ENCODE data around the gene POLA2.
"Not testable (repeated sequence)": the region's sequence is repeated elsewhere in the genome, so short reads cannot be mapped to it uniquely, and the experiment has no call there.

Gene POLA2

DNA sequence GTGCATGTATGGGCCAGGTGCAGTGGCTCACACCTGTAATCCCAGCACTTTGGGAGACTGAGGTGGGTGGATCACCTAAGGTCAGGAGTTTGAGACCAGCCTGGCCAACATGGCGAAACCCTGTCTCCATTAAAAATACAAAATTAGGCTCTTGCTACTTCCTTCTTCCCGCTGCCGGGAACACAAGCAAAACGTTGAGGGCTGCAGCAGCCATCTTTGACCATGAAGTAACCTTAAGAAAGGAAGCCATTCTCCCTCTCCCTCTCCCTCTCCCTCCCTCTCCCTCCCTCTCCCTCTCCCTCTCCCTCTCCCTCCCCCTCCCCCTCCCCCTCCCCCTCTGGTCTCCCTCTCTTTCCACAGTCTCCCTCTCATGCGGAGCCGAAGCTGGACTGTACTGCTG is 23.5 kb upstream of the POLA2 start:
- not testable (repeated sequence) for H3K18ac ChIP-seq (ENCODE audit: low read length); H3K27ac ChIP-seq (ENCODE audit: low read depth, low read length); H3K36me3 ChIP-seq (ENCODE audit: control insufficient read depth in 1 of 2, insufficient read depth in 2 of 2, low read length in 2 of 2); H3K14ac ChIP-seq (ENCODE audit: low read length); H3K4me1 ChIP-seq (ENCODE audit: control insufficient read depth in 1 of 2, insufficient read depth in 2 of 2, low read length in 2 of 2); H2BK5ac ChIP-seq (ENCODE audit: low read depth, low read length, poor library complexity); H3K79me2 ChIP-seq (ENCODE audit: control insufficient read depth, insufficient read depth, low read length, poor library complexity); H3K27me3 ChIP-seq (ENCODE audit: insufficient read depth, low read length); H3K79me1 ChIP-seq (ENCODE audit: low read length); H4K91ac ChIP-seq (ENCODE audit: low read depth, low read length); H3K9ac ChIP-seq (ENCODE audit: low read length); H2BK120ac ChIP-seq (ENCODE audit: insufficient read depth, low read length, poor library complexity); DNase-seq; H4K12ac ChIP-seq (ENCODE audit: low read depth, low read length); H2BK12ac ChIP-seq (ENCODE audit: low read length); H3K4ac ChIP-seq (ENCODE audit: low read depth, low read length); H4K8ac ChIP-seq (ENCODE audit: low read depth, low read length); H3K4me3 ChIP-seq (ENCODE audit: low read depth, low read length); H3K9me3 ChIP-seq (ENCODE audit: insufficient read depth, low read depth, low read length); H3K23ac ChIP-seq (ENCODE audit: low read length); H3K4me2 ChIP-seq (ENCODE audit: low read length); H2AK5ac ChIP-seq (ENCODE audit: low read length); H2AFZ ChIP-seq (ENCODE audit: insufficient read depth, low read length, poor library complexity)
- no CpG with 5 or more reads among the region's 6 CpGs for WGBS (ENCODE audit: extremely low coverage, insufficient coverage, insufficient read length)

DNA sequence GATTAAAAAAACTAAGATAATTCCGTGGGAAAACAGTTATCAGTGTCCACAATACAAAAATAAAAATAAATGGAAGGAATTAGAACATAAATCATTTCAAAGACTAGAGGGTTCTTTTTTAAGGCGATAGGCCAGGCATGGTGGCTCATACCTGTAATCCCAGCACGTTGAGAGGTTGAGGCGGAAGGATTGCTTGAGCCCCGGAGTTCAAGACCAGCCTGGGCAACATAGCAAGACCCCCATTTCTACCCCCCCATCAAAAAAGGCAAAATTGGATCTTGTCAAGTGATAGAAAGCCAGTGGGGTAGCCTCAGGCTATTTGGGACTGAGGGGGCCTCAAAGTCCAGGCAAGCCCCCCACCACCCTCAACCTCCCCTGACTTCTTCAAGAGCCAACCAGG is 20.6 kb upstream of the POLA2 start:
- no peak overlapping the region for H3K14ac ChIP-seq (ENCODE audit: low read length)
- H2BK5ac ChIP-seq (ENCODE audit: low read depth, low read length, poor library complexity): no peak overlapping the region
- H2BK120ac ChIP-seq (ENCODE audit: insufficient read depth, low read length, poor library complexity): no peak overlapping the region
- no peak overlapping the region for H3K4me2 ChIP-seq (ENCODE audit: low read length)
- no peak overlapping the region for H3K9ac ChIP-seq (ENCODE audit: low read length)
- H3K4me3 ChIP-seq (ENCODE audit: low read depth, low read length): no peak overlapping the region
- no peaks in the 10 kb centered on the region for H3K79me1 ChIP-seq (ENCODE audit: low read length)
- WGBS (ENCODE audit: extremely low coverage, insufficient coverage, insufficient read length): no CpG with 5 or more reads among the region's 5 CpGs
- no peak overlapping the region for H2BK12ac ChIP-seq (ENCODE audit: low read length)
- no peak overlapping the region for H4K91ac ChIP-seq (ENCODE audit: low read depth, low read length)
- no peak for DNase-seq
- no peak overlapping the region for H2AFZ ChIP-seq (ENCODE audit: insufficient read depth, low read length, poor library complexity)
- no peaks in the 10 kb centered on the region for H3K79me2 ChIP-seq (ENCODE audit: control insufficient read depth, insufficient read depth, low read length, poor library complexity)
- no peak overlapping the region for H4K12ac ChIP-seq (ENCODE audit: low read depth, low read length)
- H3K4me1 ChIP-seq (ENCODE audit: control insufficient read depth in 1 of 2, insufficient read depth in 2 of 2, low read length in 2 of 2): no peaks in the 10 kb centered on the region
- H3K18ac ChIP-seq (ENCODE audit: low read length): no peak overlapping the region
- H3K36me3 ChIP-seq (ENCODE audit: control insufficient read depth in 1 of 2, insufficient read depth in 2 of 2, low read length in 2 of 2): no peaks in the 10 kb centered on the region
- no peaks in the 10 kb centered on the region for H3K27me3 ChIP-seq (ENCODE audit: insufficient read depth, low read length)
- peaks cover 6% of the 10 kb centered on the region for H3K9me3 ChIP-seq (ENCODE audit: insufficient read depth, low read depth, low read length)
- no peak overlapping the region for H3K4ac ChIP-seq (ENCODE audit: low read depth, low read length)
- H3K27ac ChIP-seq (ENCODE audit: low read depth, low read length): no peak overlapping the region
- H2AK5ac ChIP-seq (ENCODE audit: low read length): no peak overlapping the region
- H4K8ac ChIP-seq (ENCODE audit: low read depth, low read length): no peak overlapping the region
- no peak overlapping the region for H3K23ac ChIP-seq (ENCODE audit: low read length)

DNA sequence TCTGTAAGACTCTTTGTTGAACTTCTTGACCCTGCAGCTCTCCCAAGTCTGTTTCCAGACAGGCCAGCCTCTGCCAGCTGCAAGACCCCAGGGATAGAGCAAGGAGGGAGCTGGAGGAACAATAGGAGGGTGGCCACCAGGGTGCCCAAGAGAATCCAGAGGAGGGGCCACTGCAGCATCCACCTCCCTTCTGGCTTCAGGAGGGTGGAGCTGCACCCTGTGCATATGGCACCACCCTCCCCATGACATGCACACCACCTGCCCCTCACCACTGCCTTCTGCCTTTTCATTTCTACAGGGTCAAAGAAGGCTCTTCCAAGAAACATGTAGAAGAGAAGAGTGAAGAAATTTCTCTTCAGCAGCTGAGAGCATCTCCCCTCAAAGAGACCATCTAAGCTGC is 20.1 kb upstream of the POLA2 start:
- no peak overlapping the region for H3K4me2 ChIP-seq (ENCODE audit: low read length)
- H3K23ac ChIP-seq (ENCODE audit: low read length): no peak overlapping the region
- H4K91ac ChIP-seq (ENCODE audit: low read depth, low read length): no peak overlapping the region
- H3K36me3 ChIP-seq (ENCODE audit: control insufficient read depth in 1 of 2, insufficient read depth in 2 of 2, low read length in 2 of 2): no peaks in the 10 kb centered on the region
- peaks cover 6% of the 10 kb centered on the region for H3K9me3 ChIP-seq (ENCODE audit: insufficient read depth, low read depth, low read length)
- no peaks in the 10 kb centered on the region for H3K79me2 ChIP-seq (ENCODE audit: control insufficient read depth, insufficient read depth, low read length, poor library complexity)
- H3K4me1 ChIP-seq (ENCODE audit: control insufficient read depth in 1 of 2, insufficient read depth in 2 of 2, low read length in 2 of 2): no peaks in the 10 kb centered on the region
- H2BK12ac ChIP-seq (ENCODE audit: low read length): no peak overlapping the region
- H3K27ac ChIP-seq (ENCODE audit: low read depth, low read length): no peak overlapping the region
- H2AFZ ChIP-seq (ENCODE audit: insufficient read depth, low read length, poor library complexity): no peak overlapping the region
- H3K4me3 ChIP-seq (ENCODE audit: low read depth, low read length): no peak overlapping the region
- H2BK120ac ChIP-seq (ENCODE audit: insufficient read depth, low read length, poor library complexity): no peak overlapping the region
- H3K79me1 ChIP-seq (ENCODE audit: low read length): no peaks in the 10 kb centered on the region
- no peak overlapping the region for H2AK5ac ChIP-seq (ENCODE audit: low read length)
- no peak overlapping the region for H3K14ac ChIP-seq (ENCODE audit: low read length)
- no peak overlapping the region for H3K4ac ChIP-seq (ENCODE audit: low read depth, low read length)
- no peak for DNase-seq
- H3K18ac ChIP-seq (ENCODE audit: low read length): no peak overlapping the region
- H4K8ac ChIP-seq (ENCODE audit: low read depth, low read length): no peak overlapping the region
- H3K9ac ChIP-seq (ENCODE audit: low read length): no peak overlapping the region
- H4K12ac ChIP-seq (ENCODE audit: low read depth, low read length): no peak overlapping the region
- H2BK5ac ChIP-seq (ENCODE audit: low read depth, low read length, poor library complexity): no peak overlapping the region
- no peaks in the 10 kb centered on the region for H3K27me3 ChIP-seq (ENCODE audit: insufficient read depth, low read length)

DNA sequence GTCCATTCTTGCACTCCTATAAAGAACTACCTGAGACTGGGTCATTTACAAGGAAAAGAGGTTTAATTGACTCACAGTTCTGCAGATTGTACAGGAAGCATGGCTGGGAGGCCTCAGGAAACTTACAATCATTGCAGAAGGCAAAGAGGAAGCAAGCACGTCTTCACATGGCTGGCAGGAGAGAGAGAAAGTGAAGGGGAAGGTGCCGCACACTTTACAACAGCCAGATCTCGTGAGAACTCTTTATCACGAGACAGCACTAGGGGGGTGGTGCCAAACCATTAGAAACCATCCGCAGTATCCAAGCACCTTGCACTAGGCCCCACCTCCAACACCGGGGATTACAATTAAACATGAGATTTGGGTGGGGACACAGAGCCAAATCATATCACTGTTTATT is 19.4 kb upstream of the POLA2 start:
- no peak overlapping the region for H3K4me3 ChIP-seq (ENCODE audit: low read depth, low read length)
- H3K27me3 ChIP-seq (ENCODE audit: insufficient read depth, low read length): no peaks in the 10 kb centered on the region
- H4K91ac ChIP-seq (ENCODE audit: low read depth, low read length): no peak overlapping the region
- no peak overlapping the region for H2AK5ac ChIP-seq (ENCODE audit: low read length)
- no peaks in the 10 kb centered on the region for H3K36me3 ChIP-seq (ENCODE audit: control insufficient read depth in 1 of 2, insufficient read depth in 2 of 2, low read length in 2 of 2)
- no peak for DNase-seq
- no peak overlapping the region for H2BK12ac ChIP-seq (ENCODE audit: low read length)
- H3K23ac ChIP-seq (ENCODE audit: low read length): no peak overlapping the region
- WGBS (ENCODE audit: extremely low coverage, insufficient coverage, insufficient read length): no CpG with 5 or more reads among the region's 6 CpGs
- no peak overlapping the region for H3K27ac ChIP-seq (ENCODE audit: low read depth, low read length)
- no peak overlapping the region for H2BK5ac ChIP-seq (ENCODE audit: low read depth, low read length, poor library complexity)
- H3K4me1 ChIP-seq (ENCODE audit: control insufficient read depth in 1 of 2, insufficient read depth in 2 of 2, low read length in 2 of 2): no peaks in the 10 kb centered on the region
- no peak overlapping the region for H2BK120ac ChIP-seq (ENCODE audit: insufficient read depth, low read length, poor library complexity)
- no peaks in the 10 kb centered on the region for H3K79me2 ChIP-seq (ENCODE audit: control insufficient read depth, insufficient read depth, low read length, poor library complexity)
- H3K4ac ChIP-seq (ENCODE audit: low read depth, low read length): no peak overlapping the region
- no peak overlapping the region for H4K12ac ChIP-seq (ENCODE audit: low read depth, low read length)
- no peak overlapping the region for H2AFZ ChIP-seq (ENCODE audit: insufficient read depth, low read length, poor library complexity)
- no peak overlapping the region for H3K14ac ChIP-seq (ENCODE audit: low read length)
- no peak overlapping the region for H3K18ac ChIP-seq (ENCODE audit: low read length)
- no peaks in the 10 kb centered on the region for H3K79me1 ChIP-seq (ENCODE audit: low read length)
- H3K9ac ChIP-seq (ENCODE audit: low read length): no peak overlapping the region
- H3K4me2 ChIP-seq (ENCODE audit: low read length): no peak overlapping the region
- no peak overlapping the region for H4K8ac ChIP-seq (ENCODE audit: low read depth, low read length)
- H3K9me3 ChIP-seq (ENCODE audit: insufficient read depth, low read depth, low read length): peaks cover 6% of the 10 kb centered on the region

- no peak overlapping the region for H2BK5ac ChIP-seq (ENCODE audit: low read depth, low read length, poor library complexity)
- H3K36me3 ChIP-seq (ENCODE audit: control insufficient read depth in 1 of 2, insufficient read depth in 2 of 2, low read length in 2 of 2): no peaks in the 10 kb centered on the region
- no peak overlapping the region for H2BK12ac ChIP-seq (ENCODE audit: low read length)
- no peak overlapping the region for H3K23ac ChIP-seq (ENCODE audit: low read length)
- no CpG with 5 or more reads among the region's 4 CpGs for WGBS (ENCODE audit: extremely low coverage, insufficient coverage, insufficient read length)
- H4K8ac ChIP-seq (ENCODE audit: low read depth, low read length): no peak overlapping the region
- no peak overlapping the region for H3K18ac ChIP-seq (ENCODE audit: low read length)
- no peak overlapping the region for H4K91ac ChIP-seq (ENCODE audit: low read depth, low read length)
- no peak overlapping the region for H3K27ac ChIP-seq (ENCODE audit: low read depth, low read length)
- no peak overlapping the region for H2AFZ ChIP-seq (ENCODE audit: insufficient read depth, low read length, poor library complexity)
- no peak overlapping the region for H4K12ac ChIP-seq (ENCODE audit: low read depth, low read length)
- H3K27me3 ChIP-seq (ENCODE audit: insufficient read depth, low read length): no peaks in the 10 kb centered on the region
- no peaks in the 10 kb centered on the region for H3K79me1 ChIP-seq (ENCODE audit: low read length)
- no peak overlapping the region for H2AK5ac ChIP-seq (ENCODE audit: low read length)
- no peak overlapping the region for H3K9ac ChIP-seq (ENCODE audit: low read length)
- no peak for DNase-seq
- no peak overlapping the region for H3K4ac ChIP-seq (ENCODE audit: low read depth, low read length)
- no peak overlapping the region for H3K4me2 ChIP-seq (ENCODE audit: low read length)
- peaks cover 4% of the 10 kb centered on the region for H3K9me3 ChIP-seq (ENCODE audit: insufficient read depth, low read depth, low read length)
- H3K14ac ChIP-seq (ENCODE audit: low read length): no peak overlapping the region
- no peaks in the 10 kb centered on the region for H3K4me1 ChIP-seq (ENCODE audit: control insufficient read depth in 1 of 2, insufficient read depth in 2 of 2, low read length in 2 of 2)
- H3K79me2 ChIP-seq (ENCODE audit: control insufficient read depth, insufficient read depth, low read length, poor library complexity): no peaks in the 10 kb centered on the region
- H3K4me3 ChIP-seq (ENCODE audit: low read depth, low read length): no peak overlapping the region
- no peak overlapping the region for H2BK120ac ChIP-seq (ENCODE audit: insufficient read depth, low read length, poor library complexity)
Measured at GRCh38 chr11:65243797-65244196, 18.0 kb upstream of the POLA2 start.
